ENCODE data around the gene BPIFB6.

DNA sequence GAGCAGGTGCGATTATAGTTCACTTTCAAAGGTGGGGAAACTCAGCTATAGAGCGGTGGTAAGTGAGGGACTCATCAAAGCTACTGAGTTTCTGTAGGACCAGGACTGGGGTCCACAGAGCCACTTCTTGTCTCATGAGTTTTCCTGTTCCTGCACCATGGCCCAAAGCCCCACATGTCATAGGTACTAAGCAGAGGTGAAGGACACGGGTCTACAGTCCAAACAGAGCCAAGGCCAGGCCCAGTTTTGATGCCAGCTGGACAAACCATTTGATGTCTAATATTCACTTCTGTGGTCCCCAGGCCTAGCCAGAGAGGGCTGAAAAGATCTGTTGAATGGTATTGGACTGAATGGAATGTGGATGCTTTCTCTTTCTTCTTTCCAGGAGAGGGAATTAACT is 11.0 kb downstream of the BPIFB6 start:
- TF ChIP-seq, protein P1, sequence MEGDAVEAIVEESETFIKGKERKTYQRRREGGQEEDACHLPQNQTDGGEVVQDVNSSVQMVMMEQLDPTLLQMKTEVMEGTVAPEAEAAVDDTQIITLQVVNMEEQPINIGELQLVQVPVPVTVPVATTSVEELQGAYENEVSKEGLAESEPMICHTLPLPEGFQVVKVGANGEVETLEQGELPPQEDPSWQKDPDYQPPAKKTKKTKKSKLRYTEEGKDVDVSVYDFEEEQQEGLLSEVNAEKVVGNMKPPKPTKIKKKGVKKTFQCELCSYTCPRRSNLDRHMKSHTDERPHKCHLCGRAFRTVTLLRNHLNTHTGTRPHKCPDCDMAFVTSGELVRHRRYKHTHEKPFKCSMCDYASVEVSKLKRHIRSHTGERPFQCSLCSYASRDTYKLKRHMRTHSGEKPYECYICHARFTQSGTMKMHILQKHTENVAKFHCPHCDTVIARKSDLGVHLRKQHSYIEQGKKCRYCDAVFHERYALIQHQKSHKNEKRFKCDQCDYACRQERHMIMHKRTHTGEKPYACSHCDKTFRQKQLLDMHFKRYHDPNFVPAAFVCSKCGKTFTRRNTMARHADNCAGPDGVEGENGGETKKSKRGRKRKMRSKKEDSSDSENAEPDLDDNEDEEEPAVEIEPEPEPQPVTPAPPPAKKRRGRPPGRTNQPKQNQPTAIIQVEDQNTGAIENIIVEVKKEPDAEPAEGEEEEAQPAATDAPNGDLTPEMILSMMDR (IDR thresholded peaks at IDR 0.05; ENCODE audit: extremely low read depth in 1 of 2, insufficient read depth in 1 of 2, low read depth in 1 of 2, low read length in 2 of 2): no peak
- TF ChIP-seq, protein P2, sequence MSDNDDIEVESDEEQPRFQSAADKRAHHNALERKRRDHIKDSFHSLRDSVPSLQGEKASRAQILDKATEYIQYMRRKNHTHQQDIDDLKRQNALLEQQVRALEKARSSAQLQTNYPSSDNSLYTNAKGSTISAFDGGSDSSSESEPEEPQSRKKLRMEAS (IDR thresholded peaks at IDR 0.05; ENCODE audit: insufficient read depth, insufficient read length): no peak

Measured in endothelial cell of umbilical vein (primary cell).